Left renal pelvis (tissue), 4 donors: ENCODE results near the gene RAB22A. TPM values are rescaled to one million over a fixed set of nuclear protein-coding genes. Genes with fewer than 3 reads are reported as not detected.

Experiments used
- DNase-seq, 4 donors: peaks; one replicate each; pipeline ENCODE4 v3.0.0-alpha.2; 2013; ENCODE audit warnings: low read depth in 4 of 4, low spot score in 3 of 4
- polyA plus RNA-seq, 4 donors: library from polyadenylated mRNA; unstranded; fragments of 120-200 nt; gene quantifications; one replicate each; pipeline ENCODE4 v1.2.1, GENCODE V29; 2013; ENCODE audit not compliant: insufficient read length in 4 of 4

The RAB22A gene
- polyA plus RNA-seq, 4 donors: 19.1 to 24.8 (median 21.5) TPM

DNA sequence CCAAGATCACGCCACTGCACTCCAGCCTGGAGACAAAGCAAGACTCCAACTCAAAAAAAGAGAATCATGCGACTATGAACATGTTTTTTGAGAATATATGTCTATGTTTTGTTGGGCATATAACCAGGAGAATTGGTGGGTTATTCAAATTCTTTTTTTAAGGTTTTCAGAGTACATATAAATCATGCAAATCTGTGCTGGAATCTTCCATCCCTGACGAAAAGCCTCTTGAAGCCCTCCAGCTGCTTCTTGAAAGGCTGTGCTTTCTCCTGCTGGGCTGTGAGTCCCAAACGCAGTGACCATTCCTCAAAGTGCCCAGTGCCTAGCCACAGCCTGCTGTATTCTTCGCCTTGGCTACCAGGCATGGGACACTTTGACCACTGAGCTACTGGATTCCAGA, 9.2 kb upstream of the RAB22A start:
- DNase-seq: no peak

DNA sequence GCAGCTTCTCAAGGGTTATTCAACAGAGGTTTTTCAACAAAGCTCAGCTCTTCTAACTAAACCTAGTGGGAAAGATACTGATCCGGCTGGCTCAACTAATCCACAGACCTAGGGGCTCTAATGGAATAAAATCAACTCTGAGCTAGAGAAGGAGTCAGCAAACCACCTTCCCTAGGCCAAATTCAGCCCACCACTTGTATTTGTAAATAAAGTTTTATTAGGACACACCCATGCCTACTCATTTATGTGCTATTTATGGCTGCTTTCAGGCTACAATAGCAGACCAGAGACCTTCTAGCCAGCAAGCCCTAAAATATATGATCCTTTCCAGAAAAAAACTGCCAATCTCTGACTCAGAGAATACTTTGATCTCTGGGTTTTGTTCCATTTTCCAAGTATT, 6.0 kb upstream of the RAB22A start:
- no peak for DNase-seq

DNA sequence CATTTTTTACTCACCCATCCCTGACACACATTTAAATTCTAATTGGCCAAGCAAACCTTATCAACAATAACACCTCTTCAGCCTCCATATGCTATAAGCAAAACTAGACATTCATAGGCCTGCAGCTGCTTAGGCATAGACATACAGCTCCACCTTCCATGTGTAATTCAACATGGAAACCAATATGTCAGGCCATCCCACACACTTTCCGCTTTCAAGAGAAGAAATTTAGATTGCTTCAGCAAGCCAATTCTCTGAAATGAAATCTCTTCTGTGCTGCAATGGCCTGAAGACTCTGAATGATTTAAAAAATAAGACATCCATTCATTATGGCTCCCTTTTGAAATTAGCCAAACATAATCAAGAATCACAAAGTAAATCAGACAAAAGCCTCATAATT, 4.5 kb upstream of the RAB22A start:
- DNase-seq: no peak

GRCh38 chr20:58306421-58307261, 2.9 kb upstream of the RAB22A start:
- no peak for DNase-seq

DNA sequence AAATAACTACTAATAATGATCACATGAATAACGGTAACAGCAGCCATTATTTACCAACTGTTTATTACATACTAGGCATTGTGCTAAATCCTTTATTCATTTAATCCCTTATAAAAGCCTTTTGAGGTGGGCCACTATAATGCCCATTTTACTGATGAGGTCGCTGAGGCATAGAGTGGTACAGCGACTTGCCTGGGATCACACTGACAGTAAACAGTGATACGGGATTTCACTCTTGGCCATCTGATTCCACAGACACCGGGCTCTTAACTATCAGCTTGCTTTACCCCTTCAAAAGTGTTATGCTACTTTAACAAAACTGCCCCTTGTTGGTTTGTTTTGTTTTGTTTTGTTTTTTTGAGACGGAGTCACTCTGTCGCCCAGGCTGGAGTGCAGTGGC, 2.2 kb upstream of the RAB22A start:
- DNase-seq: no peak

DNA sequence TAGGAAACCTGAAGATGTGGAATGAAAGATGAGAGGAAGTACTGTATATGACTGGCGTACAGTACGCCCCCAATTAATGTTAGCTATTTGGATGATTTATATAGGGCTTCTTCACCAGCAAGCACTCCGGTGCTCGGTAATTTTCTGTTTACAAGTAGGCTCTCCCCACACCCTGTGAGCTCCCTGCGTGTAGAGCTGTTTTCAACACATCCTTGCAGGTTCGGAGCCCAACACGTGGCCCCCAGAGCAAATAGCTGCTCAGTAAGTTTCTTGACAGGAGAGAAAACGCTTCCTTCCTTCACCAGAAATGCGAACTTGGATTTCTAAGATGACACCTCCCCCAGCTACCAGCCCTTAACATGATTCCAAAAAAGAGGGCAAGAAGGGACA, 1.2 kb upstream of the RAB22A start:
- no peak for DNase-seq

- DNase-seq: no peak
Observed at GRCh38 chr20:58308680-58309527, 611 bp upstream of the RAB22A start.

- DNase-seq: no peak
Observed at GRCh38 chr20:58310291-58310782, 822 bp downstream of the RAB22A start.

GRCh38 chr20:58312836-58313235, 3.3 kb downstream of the RAB22A start:
- no peak for DNase-seq

DNA sequence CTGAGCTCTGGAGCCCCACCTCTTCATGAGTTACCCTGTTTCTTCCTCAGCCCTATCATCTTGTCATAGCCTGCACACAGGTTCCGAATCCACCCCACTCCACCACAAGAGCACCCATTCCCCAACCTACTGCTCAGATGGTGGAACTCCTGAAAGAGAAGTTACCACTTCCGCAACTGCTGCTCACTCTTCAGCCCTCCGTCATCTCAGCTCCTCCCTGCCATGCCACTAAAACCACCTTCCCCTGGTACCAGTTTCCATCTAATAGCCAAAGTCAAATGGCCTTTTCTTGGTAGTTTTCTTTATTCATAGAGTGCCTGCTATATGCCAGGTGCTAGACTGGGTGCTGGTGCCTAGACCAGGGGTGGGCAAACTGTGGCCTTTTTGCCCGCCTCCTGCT, 3.9 kb downstream of the RAB22A start:
- DNase-seq: no peak

- no peak for DNase-seq
Observed at GRCh38 chr20:58321205-58321604, 11.7 kb downstream of the RAB22A start.

GRCh38 chr20:58322083-58322482, 12.6 kb downstream of the RAB22A start:
- no peak for DNase-seq

DNA sequence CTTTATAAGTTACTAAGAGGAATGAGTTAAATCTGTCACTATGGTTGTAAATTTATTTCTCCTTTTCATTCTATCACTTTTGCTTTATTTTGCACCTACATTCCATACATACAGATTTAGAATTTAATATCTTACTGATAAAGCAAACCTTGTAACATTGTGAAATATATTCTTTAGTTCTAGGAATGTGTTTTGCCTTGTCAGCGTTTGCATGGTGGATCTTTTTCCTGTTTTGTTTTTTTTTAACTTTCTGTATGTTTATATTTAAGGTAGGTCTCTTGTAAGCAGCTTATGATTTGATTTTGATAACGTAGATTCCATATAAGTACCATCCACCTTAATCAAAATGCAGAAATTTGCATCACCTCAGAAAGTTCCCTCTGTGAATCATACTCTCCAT, 16.4 kb downstream of the RAB22A start:
- no peak for DNase-seq

GRCh38 chr20:58327211-58327610, 17.7 kb downstream of the RAB22A start:
- no peak for DNase-seq

DNA sequence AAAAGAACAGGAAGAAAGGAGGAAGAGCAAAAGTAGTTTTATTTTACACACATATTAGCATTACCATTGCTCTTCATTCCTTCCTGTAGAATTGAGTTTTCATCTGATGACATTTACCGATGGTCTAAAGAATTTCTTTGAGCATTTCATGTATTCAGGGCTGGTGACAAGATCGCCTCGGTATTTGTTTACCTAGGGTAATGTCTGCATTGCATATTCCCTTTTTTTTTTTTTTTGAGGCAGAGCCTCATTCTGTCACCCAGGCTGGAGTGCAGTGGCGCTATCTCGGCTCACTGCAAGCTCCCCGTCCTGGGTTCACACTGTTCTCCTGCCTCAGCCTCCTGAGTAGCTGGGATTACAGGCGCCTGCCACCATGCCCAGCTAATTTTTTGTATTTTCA, 19.3 kb downstream of the RAB22A start:
- no peak for DNase-seq

GRCh38 chr20:58329711-58330110, 20.2 kb downstream of the RAB22A start:
- DNase-seq: no peak

GRCh38 chr20:58330249-58330648, 20.7 kb downstream of the RAB22A start:
- DNase-seq: no peak

- no peak for DNase-seq
Observed at GRCh38 chr20:58330687-58331086, 21.2 kb downstream of the RAB22A start.

- DNase-seq: no peak
Observed at GRCh38 chr20:58331961-58332551, 22.5 kb downstream of the RAB22A start.

DNA sequence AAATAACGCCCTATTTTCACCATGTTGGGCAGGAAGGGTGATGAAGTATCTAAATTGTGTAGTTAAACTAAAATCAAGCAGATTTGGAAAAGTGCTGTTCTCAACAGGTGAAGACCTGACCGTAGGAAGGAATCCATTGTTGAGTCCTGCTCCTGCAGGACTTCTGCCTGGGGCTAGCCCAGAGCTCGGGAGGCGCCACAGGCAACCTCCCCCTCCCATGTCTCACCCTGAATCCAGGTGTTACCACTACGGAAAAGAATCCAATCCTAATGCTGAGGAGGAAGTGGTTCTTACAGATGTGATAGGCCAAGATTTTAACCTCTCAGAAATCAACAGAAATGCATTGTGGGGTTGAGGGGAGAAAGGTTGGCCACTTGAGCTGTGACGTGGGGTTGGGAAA, 30.2 kb downstream of the RAB22A start:
- no peak for DNase-seq

GRCh38 chr20:58340151-58340550, 30.6 kb downstream of the RAB22A start:
- no peak for DNase-seq
